Uterus (tissue), 4 donors: ENCODE data around the gene NTRK1. TPM values are rescaled to one million over a fixed set of nuclear protein-coding genes. Genes with fewer than 3 reads are reported as not detected.

Experiments used
- DNase-seq, 2 donors: peaks; one replicate each; pipeline ENCODE4 v3.0.0-alpha.2; 2019 to 2020
- H3K27ac ChIP-seq, 2 donors: fragments of 200-600 bp; sonication (generic); 1 replicate in 1 of 2; 2 replicates in 1 of 2; pipeline ENCODE4 v1.5.1; 2016 to 2018
- H3K27me3 ChIP-seq, 2 donors: fragments of 200-600 bp; sonication (generic); one replicate each; pipeline ENCODE4 v1.5.1; 2018 to 2019; ENCODE audit warnings: control low read depth in 1 of 2
- H3K36me3 ChIP-seq, 2 donors: fragments of 200-600 bp; sonication (generic); one replicate each; pipeline ENCODE4 v1.5.1; 2019; ENCODE audit warnings: control low read depth in 1 of 2
- H3K4me1 ChIP-seq, 2 donors: fragments of 200-600 bp; sonication (generic); one replicate each; pipeline ENCODE4 v1.5.1; 2018 to 2019; ENCODE audit warnings: control low read depth in 1 of 2
- H3K4me3 ChIP-seq, 2 donors: fragments of 200-600 bp; sonication (generic); 1 replicate in 1 of 2; 2 replicates in 1 of 2; pipeline ENCODE4 v1.5.1; 2018 to 2019; ENCODE audit warnings: mild to moderate bottlenecking in 1 of 2
- H3K9me3 ChIP-seq, 2 donors: fragments of 200-600 bp; sonication (generic); one replicate each; pipeline ENCODE4 v1.5.1; 2019; ENCODE audit warnings: control low read depth in 1 of 2
- POLR2A ChIP-seq, 2 donors: fragments of 450-650 bp; IDR thresholded peaks; one replicate each; pipeline ENCODE4 v1.6.1; 2016; ENCODE audit warnings: antibody characterized with exemption in 2 of 2, mild to moderate bottlenecking in 1 of 2, moderate library complexity in 1 of 2
- intact Hi-C: fragments of 100-400 bp; cut with DNase I; formaldehyde crosslinking; loops from one replicate; pipeline ENCODE4 v1.15.1; 2023; ENCODE audit warnings: low total_unique reads
- total RNA-seq, 4 donors: library from RNA; depleted of rRNA in 3 of 4; stranded (reverse); fragments of >200 nt in 3 of 4; gene quantifications; one replicate each; pipeline versions ENCODE4 v1.1.0 to v1.2.4, GENCODE V29; 2014 to 2023
- TF ChIP-seq, protein P1 (sequence below), 4 experiments: fragments of 200-600 bp in 2 of 4; fragments of 450-650 bp in 2 of 4; sonication (generic) in 2 of 4; IDR thresholded peaks; one replicate each; pipeline ENCODE4 v1.5.1; 2016 to 2019; ENCODE audit warnings: antibody characterized with exemption in 4 of 4, mild to moderate bottlenecking in 2 of 4, moderate library complexity in 1 of 4
- donor health status: DM: yes; HTN: yes; CAD: no.

NTRK1 gene
- total RNA-seq, 4 donors from 2014 or later = 0.35 to 19.2 (median 3.6) TPM

DNA sequence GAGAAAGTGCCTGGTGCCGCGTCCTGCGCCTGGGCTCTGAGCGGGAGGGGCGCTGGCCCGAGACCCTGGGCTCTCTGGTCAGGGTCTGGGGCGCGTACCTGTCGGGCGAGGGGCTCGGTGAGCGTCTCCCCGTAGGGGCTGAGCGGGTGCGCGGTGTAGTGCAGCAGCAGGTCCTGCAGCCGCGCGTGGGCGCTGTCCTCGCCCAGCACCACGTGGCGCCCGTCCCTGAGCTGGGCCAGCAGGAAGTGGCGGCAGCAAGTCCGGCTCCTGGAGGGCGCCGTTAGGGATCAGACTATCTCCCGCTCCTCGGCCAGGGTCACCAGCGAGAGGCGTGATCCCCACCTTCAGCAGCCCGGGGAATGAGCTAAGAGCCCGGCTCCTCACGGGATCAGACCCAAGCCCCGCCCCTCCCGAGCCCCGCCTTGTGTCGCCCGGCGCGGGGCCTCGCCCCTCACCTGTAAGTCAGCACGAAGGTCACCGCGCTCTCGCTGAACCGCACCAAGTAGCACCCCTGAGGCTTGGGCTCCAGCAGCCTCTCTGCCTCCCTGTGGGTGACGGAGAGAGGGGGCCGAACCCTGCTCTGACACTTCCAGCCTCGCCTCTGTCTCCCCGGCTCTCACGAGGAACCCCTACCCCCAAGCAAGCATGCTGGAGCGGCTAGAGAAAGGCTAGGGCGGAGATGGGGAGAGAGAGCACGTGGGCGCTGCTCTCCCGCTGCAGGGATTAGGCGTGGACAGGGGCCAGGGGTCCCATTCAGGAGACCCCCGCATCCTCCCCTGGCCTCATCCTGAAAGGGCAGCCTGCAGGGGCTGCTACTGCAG, 46.7 kb upstream of the NTRK1 start:
- Histone ChIP-seq H3K27me3 (no peaks in the 10 kb centered on the region), H3K4me3 (peak overlapping the region; percentile 30 to 35), H3K27ac (peak overlapping the region; percentile 72 to 79), H3K36me3 (no peaks in the 10 kb centered on the region), H3K9me3 (no peaks in the 10 kb centered on the region), H3K4me1 (peaks cover 4 to 7% of the 10 kb centered on the region in 2 donors)
- intact Hi-C loops = no loop called here
- TF ChIP-seq, protein P1, sequence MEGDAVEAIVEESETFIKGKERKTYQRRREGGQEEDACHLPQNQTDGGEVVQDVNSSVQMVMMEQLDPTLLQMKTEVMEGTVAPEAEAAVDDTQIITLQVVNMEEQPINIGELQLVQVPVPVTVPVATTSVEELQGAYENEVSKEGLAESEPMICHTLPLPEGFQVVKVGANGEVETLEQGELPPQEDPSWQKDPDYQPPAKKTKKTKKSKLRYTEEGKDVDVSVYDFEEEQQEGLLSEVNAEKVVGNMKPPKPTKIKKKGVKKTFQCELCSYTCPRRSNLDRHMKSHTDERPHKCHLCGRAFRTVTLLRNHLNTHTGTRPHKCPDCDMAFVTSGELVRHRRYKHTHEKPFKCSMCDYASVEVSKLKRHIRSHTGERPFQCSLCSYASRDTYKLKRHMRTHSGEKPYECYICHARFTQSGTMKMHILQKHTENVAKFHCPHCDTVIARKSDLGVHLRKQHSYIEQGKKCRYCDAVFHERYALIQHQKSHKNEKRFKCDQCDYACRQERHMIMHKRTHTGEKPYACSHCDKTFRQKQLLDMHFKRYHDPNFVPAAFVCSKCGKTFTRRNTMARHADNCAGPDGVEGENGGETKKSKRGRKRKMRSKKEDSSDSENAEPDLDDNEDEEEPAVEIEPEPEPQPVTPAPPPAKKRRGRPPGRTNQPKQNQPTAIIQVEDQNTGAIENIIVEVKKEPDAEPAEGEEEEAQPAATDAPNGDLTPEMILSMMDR (IDR thresholded peaks at IDR 0.05) = peak; percentile 50 to 70 (median 54)
- peak in 1 of 2 donors; percentile 23 for TF ChIP-seq POLR2A (IDR thresholded peaks at IDR 0.05)
- peak; percentile 49 to 70 for DNase-seq

DNA sequence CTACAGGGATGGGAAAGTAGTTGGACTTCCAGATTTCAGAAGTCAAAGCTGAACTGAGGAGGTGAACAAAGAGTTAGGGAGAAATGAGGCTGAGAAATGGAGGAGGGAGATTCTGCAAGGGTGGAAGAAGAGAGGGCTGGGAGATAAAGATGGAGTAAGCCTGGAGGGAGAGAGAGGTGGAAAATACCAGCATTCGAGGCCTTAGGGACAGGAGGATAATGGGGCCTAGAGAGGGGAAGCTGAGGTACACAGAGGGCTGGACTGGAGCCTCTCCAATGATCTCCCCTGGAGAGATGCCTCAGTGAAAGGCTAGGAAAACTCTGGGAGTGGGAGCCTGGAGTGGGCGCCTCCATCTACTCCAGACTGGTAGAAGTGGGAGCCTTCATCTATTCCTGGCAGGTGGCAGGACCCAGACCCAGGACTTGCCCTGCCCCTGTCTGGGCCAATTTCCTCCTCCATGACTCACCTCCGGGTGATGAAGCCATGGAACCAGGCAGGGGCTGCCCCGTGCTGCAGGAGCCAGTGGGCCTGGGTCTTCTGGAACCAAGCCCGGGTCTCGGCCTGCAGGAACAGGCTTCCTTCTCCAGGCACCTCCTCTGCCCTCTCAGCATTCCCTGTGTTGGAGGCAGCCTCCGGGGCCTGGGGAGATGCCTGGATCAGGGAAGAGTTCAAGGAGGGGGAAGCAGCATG, 45.9 kb upstream of the NTRK1 start:
- Histone ChIP-seq H3K4me1 (peaks cover 4 to 7% of the 10 kb centered on the region in 2 donors), H3K36me3 (no peaks in the 10 kb centered on the region), H3K9me3 (no peaks in the 10 kb centered on the region), H3K27me3 (no peaks in the 10 kb centered on the region), H3K27ac (peak overlapping the region; percentile 72 to 79), H3K4me3 (no peak overlapping the region)
- DNase-seq = no peak
- intact Hi-C loops = no loop called here
- TF ChIP-seq, protein P1 (IDR thresholded peaks at IDR 0.05) = no peak
- no peak for TF ChIP-seq POLR2A (IDR thresholded peaks at IDR 0.05)

DNA sequence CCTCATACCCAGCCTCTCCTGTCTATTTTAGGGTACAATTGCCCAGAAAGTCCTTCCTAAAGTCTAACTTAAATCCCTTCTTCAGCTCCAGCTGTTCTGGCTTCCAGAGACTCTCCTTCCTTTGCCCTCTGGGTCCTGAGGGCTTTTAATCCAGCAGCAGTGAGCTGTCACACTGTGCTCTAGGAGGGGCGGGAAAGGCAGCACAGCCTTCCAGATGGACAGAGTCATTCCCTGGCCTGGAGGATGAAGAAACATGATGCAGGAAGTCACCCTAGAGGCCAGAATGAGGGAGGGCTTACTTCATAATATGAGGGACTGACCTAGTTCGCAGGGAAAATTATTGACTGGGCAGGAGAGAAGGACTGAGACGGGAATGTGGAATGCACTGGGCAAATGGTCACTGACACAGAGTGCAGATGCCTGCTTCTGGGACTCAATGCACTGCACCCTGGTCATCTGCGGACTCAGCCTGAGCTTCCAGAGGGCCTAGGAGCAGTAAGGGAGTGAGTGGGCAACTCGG, 45.3 kb upstream of the NTRK1 start:
- Histone ChIP-seq H3K4me3 (no peak overlapping the region), H3K4me1 (peaks cover 4 to 7% of the 10 kb centered on the region in 2 donors), H3K36me3 (no peaks in the 10 kb centered on the region), H3K9me3 (no peaks in the 10 kb centered on the region), H3K27me3 (no peaks in the 10 kb centered on the region), H3K27ac (peak overlapping the region; percentile 79 to 80)
- peak; percentile 73 to 80 for DNase-seq
- intact Hi-C loops = no loop called here
- TF ChIP-seq, protein P1 (IDR thresholded peaks at IDR 0.05) = peak in 1 of 4 experiments; percentile 16
- TF ChIP-seq POLR2A (IDR thresholded peaks at IDR 0.05) = no peak

DNA sequence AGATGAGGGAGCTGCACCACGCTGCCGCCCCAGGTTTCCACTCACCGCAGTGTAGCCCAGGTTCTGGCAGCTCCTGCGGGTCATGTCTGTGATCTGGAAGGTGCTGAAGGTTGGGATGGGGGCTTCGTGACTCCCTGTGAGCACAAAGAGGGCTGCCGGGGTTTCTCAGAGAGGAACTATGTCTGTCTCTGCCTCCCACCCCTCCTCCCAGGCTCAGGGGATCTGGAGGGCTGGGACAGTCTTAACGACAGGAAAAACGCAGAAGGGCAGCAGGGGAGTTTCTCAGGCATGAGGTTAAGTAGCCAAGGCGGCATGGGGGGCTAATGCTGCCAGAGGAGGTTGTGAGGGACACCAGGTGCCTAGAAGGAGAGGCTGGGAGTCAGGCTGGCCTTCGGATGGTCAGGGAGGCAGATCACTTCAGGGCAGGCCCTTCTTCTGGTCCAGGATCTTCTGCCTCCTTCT, 44.7 kb upstream of the NTRK1 start:
- Histone ChIP-seq H3K27me3 (no peaks in the 10 kb centered on the region), H3K4me1 (peaks cover 4 to 7% of the 10 kb centered on the region in 2 donors), H3K9me3 (no peaks in the 10 kb centered on the region), H3K4me3 (no peak overlapping the region), H3K36me3 (no peaks in the 10 kb centered on the region), H3K27ac (peak overlapping the region; percentile 79 to 80)
- intact Hi-C loops = no loop called here
- TF ChIP-seq, protein P1 (IDR thresholded peaks at IDR 0.05) = no peak
- TF ChIP-seq POLR2A (IDR thresholded peaks at IDR 0.05) = no peak
- DNase-seq = no peak
